Hepatocyte (in vitro differentiated cells): ENCODE measurements around the gene SLC41A2.

Source experiments
- EZH2 ChIP-seq: fragments of 200-600 bp; sonication (generic); IDR thresholded peaks from 2 replicates; pipeline ENCODE4 v1.6.1; 2016; ENCODE audit warnings: antibody characterized with exemption, mild to moderate bottlenecking, borderline replicate concordance
- EZH2phosphoT487 ChIP-seq: fragments of 200-600 bp; sonication (generic); IDR thresholded peaks from one replicate; pipeline ENCODE4 v1.6.1; 2018; ENCODE audit warnings: antibody characterized with exemption, mild to moderate bottlenecking, low read depth, moderate library complexity; ENCODE audit not compliant: unreplicated experiment, severe bottlenecking
- TF ChIP-seq, protein P1 (sequence below): fragments of 200-600 bp; sonication (generic); IDR thresholded peaks from 2 replicates; pipeline ENCODE4 v1.5.1; 2016; ENCODE audit warnings: antibody characterized with exemption, mild to moderate bottlenecking; ENCODE audit not compliant: poor library complexity

DNA sequence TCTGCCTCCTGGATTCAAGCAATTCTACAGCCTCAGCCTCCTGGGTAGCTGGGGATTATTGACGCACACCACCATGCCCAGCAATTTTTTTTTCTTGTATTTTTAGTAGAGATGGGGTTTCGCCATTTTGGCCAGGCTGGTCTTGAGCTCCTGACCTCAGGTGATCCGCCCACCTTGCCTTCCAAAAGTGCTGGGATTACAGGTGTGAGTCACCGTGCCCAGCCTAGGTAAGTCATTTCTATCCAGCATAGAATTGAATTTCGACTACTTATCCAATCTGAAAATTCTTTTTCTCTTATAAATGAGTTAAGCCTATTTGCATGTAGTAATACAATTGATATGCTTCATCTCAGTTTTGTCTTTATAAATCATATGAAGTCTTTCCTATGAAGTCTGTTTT is 15.2 kb upstream of the SLC41A2 start:
- TF ChIP-seq, protein P1, sequence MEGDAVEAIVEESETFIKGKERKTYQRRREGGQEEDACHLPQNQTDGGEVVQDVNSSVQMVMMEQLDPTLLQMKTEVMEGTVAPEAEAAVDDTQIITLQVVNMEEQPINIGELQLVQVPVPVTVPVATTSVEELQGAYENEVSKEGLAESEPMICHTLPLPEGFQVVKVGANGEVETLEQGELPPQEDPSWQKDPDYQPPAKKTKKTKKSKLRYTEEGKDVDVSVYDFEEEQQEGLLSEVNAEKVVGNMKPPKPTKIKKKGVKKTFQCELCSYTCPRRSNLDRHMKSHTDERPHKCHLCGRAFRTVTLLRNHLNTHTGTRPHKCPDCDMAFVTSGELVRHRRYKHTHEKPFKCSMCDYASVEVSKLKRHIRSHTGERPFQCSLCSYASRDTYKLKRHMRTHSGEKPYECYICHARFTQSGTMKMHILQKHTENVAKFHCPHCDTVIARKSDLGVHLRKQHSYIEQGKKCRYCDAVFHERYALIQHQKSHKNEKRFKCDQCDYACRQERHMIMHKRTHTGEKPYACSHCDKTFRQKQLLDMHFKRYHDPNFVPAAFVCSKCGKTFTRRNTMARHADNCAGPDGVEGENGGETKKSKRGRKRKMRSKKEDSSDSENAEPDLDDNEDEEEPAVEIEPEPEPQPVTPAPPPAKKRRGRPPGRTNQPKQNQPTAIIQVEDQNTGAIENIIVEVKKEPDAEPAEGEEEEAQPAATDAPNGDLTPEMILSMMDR, result no peak
- no peak for TF ChIP-seq EZH2phosphoT487
- no peak for TF ChIP-seq EZH2
